ENCODE measurements around the gene PDE8A.
"Not testable (repeated sequence)": the region's sequence is repeated elsewhere in the genome, so short reads cannot be mapped to it uniquely, and the experiment has no call there.

The PDE8A gene

GRCh38 chr15:85188171-85188577 lies 206.5 kb downstream of the PDE8A start:
- not testable (repeated sequence) for H3K4me3 ChIP-seq (ENCODE audit: low read length); H3K9ac ChIP-seq (ENCODE audit: low read length); H3K27me3 ChIP-seq (ENCODE audit: control insufficient read depth, insufficient read depth, low read length); H3K4me1 ChIP-seq (ENCODE audit: control insufficient read depth, insufficient read depth, low read length); H3K36me3 ChIP-seq (ENCODE audit: control insufficient read depth, insufficient read depth, low read length); H3K9me3 ChIP-seq (ENCODE audit: control insufficient read depth, low read length)
